Fibroblast of mammary gland (primary cell): Measurements from ENCODE around the gene INPP5D.

Experiments used
- DNase-seq: peaks from one replicate; pipeline ENCODE4 v3.0.0-alpha.2; 2010; ENCODE audit warnings: low read depth
- H3K4me3 ChIP-seq: 2 replicates; pipeline ENCODE4 v1.5.1; 2011; ENCODE audit warnings: low read depth, mild to moderate bottlenecking, low read length, moderate library complexity; ENCODE audit not compliant: control insufficient read depth
- TF ChIP-seq, protein P1 (sequence below): conservative IDR thresholded peaks from 2 replicates; pipeline ENCODE4 v1.5.1; 2011; ENCODE audit warnings: low read depth, low read length, inconsistent platforms; ENCODE audit not compliant: control insufficient read depth, insufficient read depth

The INPP5D gene

DNA sequence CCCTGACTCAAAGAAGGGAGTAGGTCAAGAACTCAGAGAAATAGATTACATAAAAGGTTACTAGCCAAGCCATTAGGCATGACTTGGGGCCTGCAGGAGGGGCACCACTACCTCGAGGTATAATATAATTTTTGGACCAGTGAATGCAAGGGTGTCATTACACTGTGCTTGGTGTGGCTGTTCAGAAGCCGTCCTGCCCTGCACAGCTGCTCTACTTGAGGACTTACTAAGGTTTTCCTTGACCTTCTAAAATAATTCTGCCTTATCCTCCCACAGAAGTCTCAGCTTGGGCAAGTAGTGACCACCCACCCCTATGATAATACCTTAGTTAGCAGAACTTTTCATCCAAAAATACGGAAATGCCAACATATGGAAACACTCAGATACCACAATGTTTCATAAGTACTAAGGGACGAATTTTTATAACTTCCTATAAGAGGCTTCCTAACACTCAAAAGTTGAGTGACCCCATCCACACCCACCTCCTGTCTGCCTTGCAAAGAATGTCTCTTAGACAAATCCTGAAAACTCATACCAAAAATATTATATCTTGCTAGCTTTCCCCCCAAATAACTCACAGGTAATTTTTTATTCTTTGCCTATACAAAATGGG, 173.6 kb downstream of the INPP5D start:
- H3K4me3 ChIP-seq, result no peak overlapping the region
- TF ChIP-seq, protein P1, sequence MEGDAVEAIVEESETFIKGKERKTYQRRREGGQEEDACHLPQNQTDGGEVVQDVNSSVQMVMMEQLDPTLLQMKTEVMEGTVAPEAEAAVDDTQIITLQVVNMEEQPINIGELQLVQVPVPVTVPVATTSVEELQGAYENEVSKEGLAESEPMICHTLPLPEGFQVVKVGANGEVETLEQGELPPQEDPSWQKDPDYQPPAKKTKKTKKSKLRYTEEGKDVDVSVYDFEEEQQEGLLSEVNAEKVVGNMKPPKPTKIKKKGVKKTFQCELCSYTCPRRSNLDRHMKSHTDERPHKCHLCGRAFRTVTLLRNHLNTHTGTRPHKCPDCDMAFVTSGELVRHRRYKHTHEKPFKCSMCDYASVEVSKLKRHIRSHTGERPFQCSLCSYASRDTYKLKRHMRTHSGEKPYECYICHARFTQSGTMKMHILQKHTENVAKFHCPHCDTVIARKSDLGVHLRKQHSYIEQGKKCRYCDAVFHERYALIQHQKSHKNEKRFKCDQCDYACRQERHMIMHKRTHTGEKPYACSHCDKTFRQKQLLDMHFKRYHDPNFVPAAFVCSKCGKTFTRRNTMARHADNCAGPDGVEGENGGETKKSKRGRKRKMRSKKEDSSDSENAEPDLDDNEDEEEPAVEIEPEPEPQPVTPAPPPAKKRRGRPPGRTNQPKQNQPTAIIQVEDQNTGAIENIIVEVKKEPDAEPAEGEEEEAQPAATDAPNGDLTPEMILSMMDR, result no peak
- DNase-seq, result no peak

DNA sequence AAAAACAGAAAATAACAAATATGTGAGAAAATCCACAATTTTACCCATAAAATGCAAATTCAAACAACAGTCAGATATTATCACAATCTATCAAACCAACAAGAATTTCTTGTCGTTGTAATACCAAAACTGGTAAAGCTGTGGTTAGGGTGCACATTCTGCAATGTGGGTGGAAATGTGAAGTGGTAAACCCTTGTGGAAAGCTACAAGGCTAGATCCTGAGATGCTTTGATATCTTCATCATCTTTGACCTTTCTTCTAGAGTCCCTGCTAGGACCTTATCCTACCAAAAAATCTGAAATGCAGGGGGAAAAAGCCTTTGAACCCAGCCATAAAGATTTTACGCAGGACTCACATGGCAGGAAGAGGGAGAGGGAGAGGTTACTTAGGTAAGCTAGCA, 174.1 kb downstream of the INPP5D start:
- DNase-seq, result no peak
- TF ChIP-seq, protein P1, result no peak
- H3K4me3 ChIP-seq, result no peak overlapping the region

DNA sequence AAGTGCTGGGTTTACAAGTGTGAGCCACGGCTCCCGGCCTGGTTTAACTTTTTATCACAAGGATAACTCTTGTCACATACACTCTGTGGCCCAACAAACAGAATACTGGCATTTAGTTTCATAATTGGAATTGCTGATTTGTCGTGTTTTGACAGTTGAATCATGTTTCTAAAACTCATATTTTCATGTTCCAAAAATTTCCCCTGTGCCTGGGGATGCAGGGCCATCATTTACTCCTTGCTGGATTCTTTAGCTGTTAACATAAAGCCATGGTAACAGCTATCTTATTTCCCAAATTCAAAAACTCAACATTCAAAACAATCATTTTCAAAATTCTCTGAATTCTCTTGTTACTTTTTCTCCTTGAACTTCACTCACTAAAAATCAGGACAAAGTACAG, 174.9 kb downstream of the INPP5D start:
- no peak overlapping the region for H3K4me3 ChIP-seq
- DNase-seq, result no peak
- TF ChIP-seq, protein P1, result no peak

DNA sequence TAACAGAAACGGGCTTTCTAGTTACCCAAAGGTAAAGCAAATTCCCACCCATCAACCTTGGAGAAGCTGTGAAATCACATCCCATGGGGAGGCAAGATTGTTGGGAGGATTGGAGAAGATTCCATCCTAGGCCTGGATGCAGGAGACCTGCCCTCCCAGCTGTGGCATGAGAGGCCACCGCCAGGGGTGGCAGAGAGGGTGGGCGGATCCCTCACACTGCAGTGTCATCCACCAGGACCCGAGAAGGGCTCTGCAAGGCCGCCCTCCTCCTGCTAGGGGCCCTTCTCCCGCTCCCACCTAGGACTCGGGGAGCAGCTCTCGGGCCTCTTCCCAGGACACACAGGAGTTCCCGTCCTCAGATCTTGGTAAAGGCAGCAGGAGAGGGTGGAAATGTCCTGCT, 175.8 kb downstream of the INPP5D start:
- DNase-seq, result no peak
- TF ChIP-seq, protein P1, result no peak
- no peak overlapping the region for H3K4me3 ChIP-seq

DNA sequence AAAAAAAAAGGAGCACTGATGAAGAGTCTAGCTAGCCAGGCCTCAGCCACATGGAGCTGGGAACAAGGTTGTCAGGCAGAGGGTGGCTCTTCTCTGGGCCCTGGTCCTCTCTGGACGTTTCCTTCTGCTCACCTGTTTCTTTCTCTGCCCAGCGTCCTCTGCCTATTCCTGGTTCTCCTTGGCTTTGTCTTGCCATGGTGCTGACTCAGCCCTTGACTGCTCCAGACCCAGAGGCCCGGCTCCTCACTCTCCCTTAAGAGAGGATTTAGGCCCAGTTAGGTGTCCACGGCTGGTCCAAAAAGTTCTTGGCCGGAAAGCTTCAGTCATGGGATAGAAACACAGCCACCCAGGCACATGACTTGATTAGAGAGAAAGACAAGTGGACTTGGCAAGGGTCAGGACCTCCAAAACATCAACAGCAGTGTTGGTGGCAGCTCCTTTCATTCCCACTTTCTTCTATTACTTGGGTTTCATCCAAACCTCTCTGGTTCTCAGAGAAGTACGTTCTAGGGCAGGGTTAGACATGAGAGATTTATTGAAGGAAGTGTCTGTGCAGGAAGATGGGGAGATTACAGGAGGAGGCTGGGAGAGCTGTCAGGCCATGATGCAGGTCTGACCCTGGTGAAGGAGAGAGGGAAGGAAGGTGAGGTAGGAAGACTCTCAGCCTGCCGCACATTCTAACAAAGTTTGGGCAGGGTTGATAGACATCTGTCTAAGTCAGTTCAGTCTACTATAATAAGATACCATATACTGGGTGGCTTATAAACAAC, 176.9 kb downstream of the INPP5D start:
- no peak overlapping the region for H3K4me3 ChIP-seq
- TF ChIP-seq, protein P1, result no peak
- DNase-seq, result no peak

DNA sequence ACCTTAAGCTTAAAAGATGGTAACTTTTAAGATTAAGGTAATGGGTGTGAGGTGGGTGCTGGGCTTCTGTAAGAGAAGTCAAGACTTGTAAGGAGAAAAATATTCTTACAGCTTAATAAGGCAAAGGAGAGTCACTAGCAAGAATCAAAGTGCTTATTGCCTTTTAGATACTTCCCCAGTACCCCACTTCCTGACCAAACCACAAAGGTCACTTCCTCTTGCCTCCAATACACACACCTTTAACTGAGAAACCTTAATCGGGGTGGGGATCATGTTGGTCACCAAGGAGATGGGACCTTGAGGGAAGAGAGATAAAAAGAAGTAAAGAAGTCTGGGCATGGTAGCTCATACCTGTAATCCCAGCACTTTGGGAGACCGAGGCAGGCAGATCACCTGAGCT, 180.8 kb downstream of the INPP5D start:
- no peak overlapping the region for H3K4me3 ChIP-seq
- TF ChIP-seq, protein P1, result no peak
- DNase-seq, result no peak
